Stimulated activated CD4-positive, alpha-beta T cell treated with anti-CD3 and anti-CD28 coated beads, TNF-alpha, amount 100 ng/mL, for 48 hours (primary cell): Measurements from ENCODE around the gene TBC1D20.

Experiments
- DNase-seq, 3 donors: peaks; one replicate each; pipeline ENCODE4 v3.0.0-alpha.2; 2020; ENCODE audit warnings: low read depth in 3 of 3

The TBC1D20 gene

DNA sequence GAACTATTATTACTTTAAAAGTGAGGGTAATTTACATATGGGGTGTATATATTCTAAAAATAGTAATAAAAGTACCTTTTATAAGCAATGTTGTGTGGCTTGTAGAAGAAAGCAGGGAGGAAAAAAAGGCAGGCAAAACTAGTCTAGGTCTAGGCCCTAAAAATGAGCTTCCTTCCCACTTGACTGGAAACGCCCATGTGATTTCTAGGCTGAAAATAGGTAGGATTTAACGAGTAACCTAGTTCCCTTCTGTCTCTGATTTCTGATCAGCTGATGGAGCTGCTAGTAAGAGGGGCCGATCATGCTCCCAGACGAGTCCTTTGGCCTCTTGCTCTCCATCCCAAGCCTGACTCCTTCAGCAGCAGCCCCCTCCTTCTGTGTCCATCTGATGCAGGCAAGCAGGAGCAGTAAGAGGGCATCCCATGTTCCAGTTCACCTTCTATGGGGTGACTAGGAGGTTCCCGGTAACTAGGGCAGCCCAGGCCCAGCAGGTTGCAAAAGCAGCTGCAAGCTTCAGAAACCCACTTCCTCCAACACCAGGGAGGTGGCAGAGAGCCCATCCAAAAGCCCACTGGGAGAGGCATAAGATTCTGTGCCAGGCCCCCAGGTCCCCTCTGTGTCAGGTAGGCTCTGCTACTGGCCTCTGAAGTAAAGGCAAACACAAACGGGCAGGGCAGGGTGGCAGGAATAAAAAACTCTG, 24.4 kb downstream of the TBC1D20 start:
- DNase-seq, result no peak

- DNase-seq, result no peak
These were observed 25.9 kb downstream of the TBC1D20 start for GRCh38 chr20:436476-436875.

DNA sequence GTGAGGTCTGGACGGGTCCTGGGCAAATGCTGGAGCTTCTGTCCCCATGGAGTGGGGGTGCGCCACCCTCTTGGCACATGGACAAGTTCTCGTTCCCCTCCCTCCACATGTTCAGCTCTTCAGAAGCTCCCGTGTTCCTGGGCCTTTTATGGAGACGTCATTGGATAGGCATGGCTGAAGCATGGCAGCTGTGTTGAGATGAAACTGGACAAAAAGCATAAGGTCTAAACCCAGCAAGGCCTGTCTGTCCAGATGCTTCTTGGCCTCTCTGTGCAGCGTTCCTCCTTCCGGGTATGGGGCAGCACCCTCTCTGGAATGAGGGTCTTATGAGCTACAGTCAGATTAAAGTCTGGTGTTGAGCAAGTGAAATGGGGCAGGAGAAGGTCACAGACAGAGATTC, 26.8 kb downstream of the TBC1D20 start:
- no peak for DNase-seq

GRCh38 chr20:434661-435419, 27.5 kb downstream of the TBC1D20 start:
- no peak for DNase-seq

DNA sequence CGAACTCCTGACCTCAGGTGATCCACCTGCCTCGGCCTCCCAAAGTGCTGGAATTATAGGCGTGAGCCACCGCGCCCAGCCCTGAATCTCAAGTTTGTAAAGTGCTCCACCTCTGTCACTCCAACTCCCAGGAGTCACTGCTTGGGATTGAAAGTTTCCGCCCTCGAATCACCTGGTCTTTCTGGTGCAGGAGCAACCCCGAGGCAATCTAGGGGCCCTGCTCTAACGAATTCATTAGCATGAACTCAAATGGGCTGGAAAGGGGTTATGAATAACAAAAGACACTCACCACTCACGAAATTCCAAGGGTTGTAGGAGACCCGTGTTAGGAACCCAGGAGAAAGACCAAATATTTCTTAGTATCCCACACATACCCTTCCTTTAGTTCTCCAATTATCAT, 28.1 kb downstream of the TBC1D20 start:
- DNase-seq, result no peak

DNA sequence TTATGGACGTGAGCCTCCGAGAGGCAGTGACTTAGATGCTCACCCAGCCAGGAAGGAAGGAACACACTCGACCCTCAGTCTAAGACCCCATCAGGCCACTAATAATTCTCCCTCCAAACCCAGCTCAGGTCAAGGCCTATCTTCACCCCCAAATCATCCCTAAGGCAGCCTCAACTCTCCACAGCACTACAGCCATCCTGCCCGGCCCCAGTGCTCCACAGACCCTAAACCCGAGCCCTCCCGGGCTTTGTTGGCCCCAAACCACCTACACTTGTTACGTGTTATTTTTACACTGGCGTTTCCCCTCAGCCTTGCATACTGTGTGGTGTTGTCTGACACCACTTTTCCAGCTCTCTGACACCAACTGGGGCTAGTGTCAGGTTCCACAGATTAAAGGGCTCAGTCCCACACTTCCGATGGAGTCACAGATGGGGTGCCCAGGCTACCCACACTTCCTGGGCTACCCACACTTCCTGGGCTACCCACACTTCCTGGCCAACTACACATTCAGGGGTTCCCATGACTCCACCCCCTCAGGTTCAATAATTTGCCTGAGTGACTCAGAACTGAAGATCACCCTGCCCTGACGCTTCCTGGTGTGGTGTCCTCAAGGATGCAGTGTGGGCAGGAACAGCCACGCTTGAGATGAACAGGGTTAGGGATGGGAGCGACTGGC, 28.9 kb downstream of the TBC1D20 start:
- peak; percentile 53 to 66 (median 64) for DNase-seq

- no peak for DNase-seq
These were observed 29.5 kb downstream of the TBC1D20 start for GRCh38 chr20:432677-433299.

DNA sequence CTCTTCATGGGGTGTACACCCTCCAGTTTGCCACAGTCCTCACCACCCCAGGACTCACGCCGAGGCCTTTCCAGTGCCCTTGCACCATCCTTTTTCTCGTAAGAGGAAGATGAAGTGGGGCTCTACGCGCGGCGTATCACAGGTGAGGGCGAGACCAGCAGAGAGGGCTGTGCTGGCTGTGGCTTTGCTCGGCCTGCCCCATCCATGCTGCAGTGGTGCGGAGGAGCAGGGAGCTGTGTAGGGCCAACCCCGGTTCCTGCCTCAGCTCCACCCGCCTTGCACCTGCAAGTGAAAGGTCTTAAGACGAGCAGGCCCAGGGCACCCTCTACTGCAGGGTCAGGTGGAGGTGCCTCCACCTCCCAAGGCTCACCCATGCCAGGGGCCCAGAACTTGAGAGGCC, 30.1 kb downstream of the TBC1D20 start:
- DNase-seq, result no peak

DNA sequence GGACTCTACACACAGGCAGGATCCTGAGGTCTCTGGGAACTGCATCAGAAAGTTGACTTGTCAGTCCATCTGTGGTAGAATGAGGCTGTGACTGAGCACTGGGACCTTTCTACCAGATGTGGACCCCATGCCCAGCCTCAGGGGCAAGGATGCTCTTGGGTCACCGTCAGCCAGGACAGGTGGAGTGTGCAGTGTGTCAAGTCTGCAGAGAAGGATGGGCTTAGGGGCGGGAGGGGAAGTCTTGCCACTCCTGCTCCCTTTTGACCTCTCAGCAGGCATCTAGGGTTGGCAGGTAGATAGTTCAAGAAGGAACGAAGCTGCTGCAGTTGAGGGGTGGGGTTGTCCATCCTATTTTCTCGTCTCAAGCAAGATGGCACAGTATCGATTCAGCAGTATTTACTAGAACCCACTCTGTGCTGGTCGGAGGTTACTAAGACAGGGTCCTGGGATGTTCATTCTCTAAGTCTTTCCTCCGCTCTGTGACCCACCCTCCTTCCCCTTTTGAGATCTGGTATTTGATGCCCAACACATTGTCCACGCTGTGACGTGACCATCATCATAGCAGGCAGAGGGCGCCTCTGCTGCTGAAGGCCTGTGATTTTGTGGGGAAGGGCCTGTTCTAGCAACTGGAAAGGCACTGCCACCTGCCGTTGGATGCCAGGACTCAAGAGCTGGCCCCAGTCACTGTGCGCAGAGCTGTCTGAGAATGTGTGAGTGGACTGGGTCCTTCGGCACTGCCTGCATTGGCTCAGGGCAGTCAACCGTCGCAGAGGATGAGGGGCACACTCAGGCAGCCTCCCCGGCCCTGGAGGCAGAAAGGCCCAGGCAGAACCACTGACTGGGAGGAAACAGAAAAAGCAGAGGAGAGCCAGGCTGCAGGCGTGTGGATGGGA, 31.1 kb downstream of the TBC1D20 start:
- no peak for DNase-seq

DNA sequence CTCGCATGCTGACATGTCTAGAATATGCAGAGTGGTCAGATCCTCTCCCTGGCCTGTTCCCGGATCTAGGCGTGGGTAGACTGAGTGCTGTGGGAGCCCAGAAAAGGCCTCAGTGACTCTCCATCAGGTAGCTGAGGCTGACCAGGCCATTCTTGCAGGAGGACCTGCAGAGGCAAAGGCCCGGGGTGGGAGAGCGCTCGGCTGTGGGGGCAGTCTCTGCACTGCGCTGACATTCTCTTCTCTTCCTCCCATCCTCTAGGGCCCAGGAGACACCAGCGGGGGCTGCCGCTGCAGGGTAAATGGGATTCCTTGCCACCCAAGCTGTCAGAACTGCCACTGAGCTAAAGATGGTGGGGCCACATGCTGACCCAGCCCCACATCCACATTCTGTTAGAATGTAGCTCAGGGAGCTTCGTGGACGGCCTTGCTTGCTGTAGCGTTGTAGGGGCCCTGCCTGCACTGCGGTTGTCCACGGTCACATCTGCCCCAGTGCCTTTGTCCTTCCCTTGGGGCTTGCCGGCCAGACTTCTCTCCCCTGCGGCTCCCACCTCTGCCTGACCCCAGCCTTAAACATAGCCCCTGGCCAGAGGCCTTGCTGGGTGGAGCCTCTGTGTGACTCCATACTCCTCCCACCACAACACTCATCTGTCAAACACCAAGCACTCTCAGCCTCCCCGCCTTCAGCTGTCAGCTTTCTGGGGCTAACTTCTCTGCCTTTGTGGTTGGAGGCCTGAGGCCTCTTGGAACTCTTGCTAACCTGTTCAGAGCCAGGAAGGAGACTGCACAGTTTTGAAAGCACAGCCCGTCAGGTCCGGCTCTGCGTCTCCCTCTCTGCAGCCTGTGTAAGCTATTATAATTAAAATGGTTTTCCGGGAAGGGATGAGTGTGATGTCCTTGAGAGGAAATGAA, 32.0 kb downstream of the TBC1D20 start:
- DNase-seq, result no peak

GRCh38 chr20:428658-429200, 33.6 kb downstream of the TBC1D20 start:
- no peak for DNase-seq

DNA sequence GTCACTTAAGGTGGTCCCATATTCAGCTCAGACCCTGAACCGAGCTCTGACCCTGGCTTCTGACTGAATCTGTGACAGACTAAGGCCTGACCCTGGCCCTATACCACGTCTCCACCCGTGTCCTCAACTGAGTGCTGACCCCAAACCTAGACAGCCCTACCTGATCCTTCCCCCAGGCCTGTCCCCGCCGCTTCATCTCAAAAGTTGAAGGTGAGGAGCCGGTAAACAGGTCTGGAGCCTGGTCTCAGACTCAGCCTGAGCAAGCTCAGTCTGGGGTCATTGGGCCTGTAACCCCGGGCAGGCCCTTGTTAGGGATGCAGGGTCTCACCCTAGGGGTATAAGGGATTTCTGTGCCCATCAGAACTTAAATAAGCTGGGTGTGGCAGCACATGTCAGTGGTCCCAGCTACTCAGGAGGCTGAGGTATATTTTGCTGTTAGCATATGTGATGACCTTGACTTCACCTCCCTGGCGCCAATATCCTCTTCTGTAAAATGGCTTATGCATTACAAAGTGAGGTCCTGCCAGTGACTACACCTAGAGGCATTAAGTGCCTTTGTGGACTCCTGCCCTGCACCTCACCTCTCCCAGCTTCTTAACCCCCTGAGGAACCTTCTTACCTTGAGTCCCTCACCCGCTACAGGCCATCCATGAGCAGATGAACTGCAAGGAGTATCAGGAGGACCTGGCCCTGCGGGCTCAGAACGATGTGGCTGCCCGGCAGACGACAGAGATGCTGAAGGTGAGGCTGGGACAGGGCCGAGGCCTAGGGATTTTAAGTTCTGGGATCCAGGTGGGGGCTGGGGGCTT, 34.3 kb downstream of the TBC1D20 start:
- no peak for DNase-seq

GRCh38 chr20:427401-427800, 34.9 kb downstream of the TBC1D20 start:
- no peak for DNase-seq

DNA sequence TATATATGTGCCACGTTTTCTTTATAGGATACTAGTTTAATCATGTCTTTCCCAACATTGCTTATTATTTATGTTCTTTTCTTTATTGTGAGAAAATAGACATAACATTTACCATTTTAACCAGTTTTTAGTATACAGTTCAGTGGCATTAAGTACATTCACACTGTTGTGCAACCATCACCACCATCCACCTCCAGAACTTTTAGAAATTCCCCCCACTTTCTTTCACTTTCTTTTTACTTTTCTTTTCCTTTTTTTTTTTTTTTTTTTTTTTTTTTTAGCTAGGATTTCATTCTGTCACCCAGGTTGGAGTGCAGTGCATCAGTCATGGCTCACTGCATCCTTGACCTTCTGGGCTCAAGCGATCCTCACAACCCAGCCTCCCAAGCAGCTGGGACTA, 35.8 kb downstream of the TBC1D20 start:
- DNase-seq, result no peak

GRCh38 chr20:421685-422250, 40.6 kb downstream of the TBC1D20 start:
- DNase-seq, result no peak

- DNase-seq, result no peak
These were observed 41.4 kb downstream of the TBC1D20 start for GRCh38 chr20:420721-421574.

- no peak for DNase-seq
These were observed 42.1 kb downstream of the TBC1D20 start for GRCh38 chr20:420166-420620.
